GM15510 (cell line): Measurements from ENCODE around the gene PLXDC2.

Experiments
- POLR2A ChIP-seq: IDR thresholded peaks from 3 replicates; pipeline ENCODE4 v1.6.1; 2011; ENCODE audit warnings: borderline replicate concordance; ENCODE audit not compliant: insufficient read length; ENCODE audit errors: extremely low read depth

PLXDC2 gene

DNA sequence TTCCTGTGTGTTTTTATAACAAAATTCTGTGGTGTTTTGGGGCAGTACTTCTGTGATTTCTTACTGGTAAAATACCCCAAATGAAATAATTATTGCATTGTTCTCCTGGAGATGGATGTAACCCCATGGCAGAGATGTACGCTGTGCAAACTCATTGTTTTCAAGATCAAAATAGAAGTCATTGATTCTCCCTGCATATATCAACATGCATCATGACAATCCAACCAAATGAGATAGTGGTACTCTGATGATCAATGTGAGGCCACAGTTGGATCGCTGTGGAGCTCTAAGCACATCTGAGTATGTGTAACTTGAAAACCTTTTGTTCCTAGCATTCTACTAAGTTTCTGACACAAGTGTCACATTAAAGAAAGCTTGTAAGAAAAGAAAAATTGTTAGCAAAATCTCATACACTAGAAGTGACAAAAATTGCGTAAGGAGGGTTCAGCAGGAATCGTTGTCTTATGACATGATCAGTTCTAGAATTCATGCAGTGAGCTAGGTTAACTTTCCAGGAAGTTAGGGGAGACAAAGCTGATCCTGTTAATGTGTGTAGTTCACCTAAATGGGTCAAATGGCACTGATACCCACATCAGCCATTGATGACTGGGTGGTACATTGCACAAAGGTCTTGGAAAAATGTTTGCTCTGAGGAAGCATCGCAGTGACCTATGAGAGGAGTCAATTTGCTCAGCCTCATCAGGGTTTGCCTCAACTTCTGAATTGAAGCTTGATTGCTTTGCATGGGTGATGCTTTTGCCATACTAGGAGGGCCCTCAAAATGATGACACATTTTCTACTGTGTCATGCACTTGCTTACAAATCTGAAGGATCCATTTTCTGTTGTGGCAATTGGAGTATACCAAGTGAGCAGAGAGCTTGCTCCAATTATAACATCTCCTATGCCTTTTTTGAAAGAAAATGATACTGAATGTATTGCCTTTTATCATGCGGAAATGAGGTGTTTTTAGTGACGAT is 145.1 kb downstream of the PLXDC2 start:
- TF ChIP-seq POLR2A = no peak

DNA sequence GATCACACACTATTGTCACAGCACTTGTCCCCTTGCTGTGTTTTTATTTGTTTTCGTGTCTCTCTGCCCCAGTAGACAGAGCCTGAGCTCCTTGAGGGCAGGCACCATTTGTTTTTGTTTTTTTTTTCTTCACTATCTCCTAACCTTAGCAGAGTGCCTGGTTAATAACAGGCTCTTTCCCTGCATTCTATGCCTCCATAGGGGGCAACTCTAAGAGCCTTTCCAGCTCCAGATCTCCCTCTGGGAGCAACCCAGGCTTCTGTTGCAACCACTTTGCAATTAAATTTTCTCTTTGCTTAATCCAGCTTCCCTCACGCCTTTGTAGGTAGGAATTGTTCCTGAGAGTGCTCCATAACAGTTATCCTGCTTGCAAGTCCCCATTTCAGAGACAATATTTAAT is 148.4 kb downstream of the PLXDC2 start:
- TF ChIP-seq POLR2A = no peak

DNA sequence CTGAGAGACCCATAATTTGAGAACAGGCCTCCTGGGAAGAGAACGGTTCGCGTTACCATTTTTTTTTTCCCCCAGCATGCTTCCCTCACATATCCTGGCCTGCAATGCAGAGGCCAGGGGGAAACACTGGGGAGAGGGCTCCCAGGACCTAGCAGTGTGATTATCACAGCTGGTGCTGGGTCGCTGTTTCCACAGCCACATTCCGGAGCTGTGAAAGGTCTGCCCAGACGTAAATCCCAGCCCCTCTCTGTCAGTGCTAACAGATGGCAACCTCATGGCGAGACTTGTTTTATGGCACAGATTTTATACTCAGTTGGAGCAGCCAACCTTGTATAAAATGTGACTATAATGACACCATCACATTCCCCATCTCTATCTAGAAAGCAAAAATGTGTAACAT is 150.5 kb downstream of the PLXDC2 start:
- TF ChIP-seq POLR2A = no peak

DNA sequence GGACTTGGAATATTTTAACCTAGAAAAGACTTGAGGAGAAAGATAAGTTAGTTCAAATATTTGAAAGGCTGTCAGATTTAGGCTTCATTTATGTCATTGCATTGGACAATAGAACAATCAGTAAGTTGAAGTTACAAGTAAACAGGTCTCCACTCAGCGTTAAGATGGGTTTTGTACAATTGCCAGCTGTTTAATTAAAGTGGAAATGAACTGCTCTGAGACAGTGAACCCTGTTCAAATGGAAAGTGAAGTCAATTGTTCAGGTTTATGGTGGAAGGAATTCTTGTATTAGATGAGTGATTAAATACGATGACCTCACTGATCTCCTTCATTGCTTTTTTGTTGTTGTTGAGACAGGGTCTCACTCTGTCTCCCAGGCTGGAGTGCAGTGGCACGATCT is 151.7 kb downstream of the PLXDC2 start:
- no peak for TF ChIP-seq POLR2A

DNA sequence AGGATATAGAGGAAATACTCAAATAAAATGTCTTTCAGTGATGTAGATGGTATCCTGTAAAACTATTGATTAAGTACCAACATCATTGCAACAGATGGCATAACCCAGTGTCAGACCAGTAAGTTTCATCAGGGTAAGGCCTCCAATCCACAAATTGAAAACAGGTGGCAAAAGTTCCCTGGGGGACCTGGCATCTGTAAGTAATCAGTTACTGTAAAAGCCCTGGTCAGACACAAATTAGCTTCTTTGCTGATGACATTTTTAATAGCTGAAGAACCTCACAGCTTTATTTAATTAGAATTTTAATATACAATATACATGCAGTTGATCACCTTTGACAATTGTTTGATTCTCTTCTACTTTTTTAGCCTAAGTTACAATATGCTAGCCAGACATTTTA is 152.5 kb downstream of the PLXDC2 start:
- TF ChIP-seq POLR2A = no peak

DNA sequence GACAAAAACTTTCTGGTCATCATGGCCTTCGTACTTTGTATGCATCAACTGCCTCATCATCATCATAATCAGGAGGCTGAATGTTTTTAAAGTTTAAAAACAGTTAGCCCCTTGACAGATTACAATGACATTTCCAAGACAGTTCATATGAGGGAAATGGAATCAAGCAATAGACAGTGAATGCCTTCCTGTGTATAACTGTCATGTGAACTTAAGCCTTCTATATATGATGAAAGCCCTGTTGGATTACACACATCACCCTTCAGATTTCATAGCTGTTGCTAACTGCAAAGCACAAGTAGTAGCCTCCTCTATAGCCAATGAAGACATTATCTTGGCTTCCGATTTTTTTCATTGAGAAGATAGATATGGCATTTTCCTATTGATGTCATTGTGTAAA is 154.0 kb downstream of the PLXDC2 start:
- TF ChIP-seq POLR2A = no peak

DNA sequence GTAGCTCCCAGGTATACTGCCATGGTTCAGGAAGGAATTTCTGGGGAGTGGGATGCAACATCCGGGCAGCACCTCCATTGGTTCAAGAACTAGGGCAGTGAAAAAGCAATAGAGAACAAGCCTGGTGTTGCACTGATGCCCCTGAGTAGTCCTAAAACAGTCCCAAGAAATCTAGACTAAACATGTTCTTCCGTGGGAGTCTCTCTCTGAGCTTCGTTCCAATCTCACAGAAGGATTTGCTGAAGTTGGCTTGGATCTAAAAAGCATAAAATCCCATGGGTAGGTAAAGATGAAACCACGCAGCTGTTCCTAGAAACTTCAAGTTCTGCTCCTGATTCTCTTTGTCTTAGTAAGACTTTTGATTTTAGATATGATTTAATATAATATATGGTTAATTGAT is 154.5 kb downstream of the PLXDC2 start:
- TF ChIP-seq POLR2A = no peak

DNA sequence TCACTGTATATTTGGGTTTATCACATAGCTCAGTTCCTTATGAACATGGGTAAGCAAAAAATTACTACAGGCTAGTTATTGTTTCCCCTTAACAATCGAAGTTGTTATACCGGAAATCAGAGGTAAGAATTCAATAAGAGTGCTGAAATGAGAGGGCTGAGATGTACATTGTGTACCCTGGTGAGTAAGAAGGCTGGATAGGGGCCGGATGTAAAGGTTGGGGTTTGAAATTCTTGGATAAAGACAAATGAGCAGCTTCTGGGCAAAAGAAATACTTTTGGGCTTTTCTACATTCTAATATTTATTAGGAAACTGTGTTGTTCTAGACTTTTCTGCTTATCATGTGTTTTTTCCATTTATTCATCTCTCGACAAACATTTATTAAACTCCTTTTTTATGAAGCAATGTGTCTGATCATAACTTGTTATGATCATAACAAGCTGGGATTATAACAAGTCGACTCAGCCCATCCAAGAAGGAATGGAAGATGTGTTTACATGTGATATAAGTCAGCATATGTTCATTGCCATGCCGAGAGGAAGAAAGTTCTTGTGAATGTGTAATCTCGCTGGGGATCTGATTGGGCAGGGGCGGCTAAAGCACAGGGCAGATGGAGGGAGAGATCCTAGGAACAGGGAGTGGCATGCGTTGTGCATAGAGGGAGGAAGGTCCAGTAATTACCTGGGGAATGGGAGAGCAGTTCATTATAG is 155.3 kb downstream of the PLXDC2 start:
- no peak for TF ChIP-seq POLR2A

DNA sequence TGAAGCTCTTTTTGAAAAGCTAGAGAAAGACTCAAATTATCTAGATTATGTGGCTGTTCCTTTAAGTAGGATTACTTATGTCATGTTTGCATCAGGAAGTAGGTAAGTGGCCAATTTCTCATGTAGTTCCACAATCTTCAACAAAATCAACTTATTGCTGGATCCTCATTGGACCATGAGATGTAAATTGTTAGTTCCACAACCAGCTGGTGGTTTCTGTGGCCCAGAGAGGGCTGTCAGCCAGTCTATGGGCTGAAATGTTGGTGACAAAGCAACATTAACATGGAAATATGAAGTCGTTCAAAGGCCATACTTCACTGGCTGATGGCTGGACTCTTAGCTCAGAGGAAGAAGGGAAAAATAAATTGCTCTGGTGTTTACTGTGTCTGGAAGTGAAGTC is 157.9 kb downstream of the PLXDC2 start:
- TF ChIP-seq POLR2A = no peak

DNA sequence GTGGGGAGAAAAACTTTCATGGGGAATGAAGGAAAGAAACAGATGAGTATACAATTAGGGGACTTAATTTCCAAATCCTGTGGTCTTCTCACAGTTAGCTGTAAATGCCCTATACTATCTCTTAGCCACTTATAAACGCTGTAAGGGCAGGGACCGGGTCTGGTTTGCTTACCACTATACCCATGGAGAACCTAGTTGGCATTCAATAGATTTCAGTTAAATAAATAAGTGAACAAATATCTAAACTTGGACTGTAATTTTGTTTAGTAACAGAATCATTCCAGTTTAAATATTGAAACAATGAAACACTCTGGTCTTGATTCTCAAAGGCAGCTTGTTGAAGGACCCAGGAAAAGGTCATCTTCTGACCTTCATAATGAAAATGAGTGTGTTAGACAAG is 158.3 kb downstream of the PLXDC2 start:
- no peak for TF ChIP-seq POLR2A

DNA sequence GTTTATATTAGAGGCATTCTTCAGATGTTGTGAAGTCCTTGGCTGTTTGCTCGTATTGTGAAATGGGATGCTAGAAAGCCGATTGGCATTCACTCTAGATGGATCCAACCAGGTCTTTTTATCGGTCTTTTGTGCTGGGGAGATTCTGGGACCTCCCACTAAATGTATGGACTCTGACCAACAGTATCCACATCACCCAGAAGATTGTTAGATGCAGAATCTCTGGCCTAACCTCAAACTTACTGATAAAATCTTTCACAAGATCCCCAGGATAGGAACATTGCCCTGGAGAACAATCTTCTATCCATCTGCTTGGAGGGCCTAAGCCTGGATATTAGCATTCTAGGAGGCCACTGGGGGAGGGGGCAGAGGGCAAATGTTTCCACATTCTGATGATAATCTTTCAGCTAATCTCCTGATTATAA is 160.9 kb downstream of the PLXDC2 start:
- TF ChIP-seq POLR2A = no peak

DNA sequence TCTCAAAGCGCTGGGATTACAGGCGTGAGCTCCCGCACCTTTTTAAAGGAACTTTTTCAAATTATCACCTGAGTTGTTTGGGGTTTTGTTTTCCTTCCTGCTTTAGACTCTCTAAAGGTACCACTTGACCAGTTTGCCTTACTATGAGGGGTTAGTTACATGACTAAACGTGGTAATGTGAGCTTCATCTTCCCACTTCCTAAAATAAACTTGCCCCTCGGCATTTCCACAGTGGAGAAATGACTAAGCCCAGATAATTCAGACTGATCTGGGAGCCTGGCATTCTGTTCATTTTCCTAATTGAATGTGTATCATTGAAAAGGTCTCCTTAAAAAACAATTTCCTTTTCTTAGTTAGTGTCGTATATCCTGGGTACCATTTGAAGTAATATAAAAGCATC is 163.4 kb downstream of the PLXDC2 start:
- no peak for TF ChIP-seq POLR2A

DNA sequence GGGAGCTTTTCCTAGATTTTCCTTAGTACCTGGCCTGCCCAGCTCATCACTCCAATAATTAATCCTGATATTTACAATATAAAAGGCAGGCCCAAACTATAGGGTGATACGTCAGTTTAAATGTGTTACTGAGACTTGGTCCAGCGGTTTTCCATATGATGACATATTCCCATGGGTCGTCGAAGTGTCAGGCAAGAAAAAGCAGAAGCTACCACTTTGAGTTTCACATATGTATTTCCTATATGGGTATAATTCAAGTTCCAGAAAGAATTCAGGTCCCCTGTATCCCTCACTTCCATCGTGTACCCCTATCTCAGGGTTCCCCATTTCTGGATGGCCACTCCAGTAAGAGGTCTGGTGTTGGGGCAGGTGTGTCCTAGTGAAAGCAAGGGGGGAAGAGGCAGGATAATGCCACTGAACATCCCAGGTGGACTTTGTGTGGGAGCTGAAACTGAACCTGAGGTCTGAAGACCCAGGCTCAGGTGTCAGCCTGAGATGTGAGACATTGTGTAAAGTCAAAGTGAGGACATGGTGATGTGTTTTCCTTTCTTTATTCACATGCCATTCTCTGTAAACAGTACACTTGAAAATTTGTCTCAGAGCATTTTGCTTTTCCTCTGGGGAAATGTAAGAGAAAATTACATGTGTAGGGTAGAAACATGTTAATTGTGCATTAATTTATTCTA is 167.8 kb downstream of the PLXDC2 start:
- TF ChIP-seq POLR2A = no peak

DNA sequence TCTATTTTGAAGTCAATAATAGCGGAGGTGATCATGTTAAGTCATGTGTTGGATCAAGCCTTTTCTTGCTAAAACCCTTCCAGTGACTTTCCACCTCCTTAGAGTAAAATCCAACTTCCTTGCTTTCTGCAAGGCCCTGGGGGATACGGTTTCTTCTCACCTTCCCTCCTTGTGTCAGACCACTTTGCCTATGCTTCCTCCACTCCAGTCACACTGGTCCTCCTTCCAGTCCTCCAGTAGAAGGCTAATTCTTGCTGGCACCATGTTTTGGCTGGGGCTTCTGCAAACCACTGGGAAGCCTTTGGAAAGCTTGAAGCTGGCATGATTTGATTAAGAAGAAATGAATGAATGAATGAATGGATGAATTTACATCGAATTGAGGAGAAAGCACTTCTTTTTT is 169.5 kb downstream of the PLXDC2 start:
- no peak for TF ChIP-seq POLR2A

DNA sequence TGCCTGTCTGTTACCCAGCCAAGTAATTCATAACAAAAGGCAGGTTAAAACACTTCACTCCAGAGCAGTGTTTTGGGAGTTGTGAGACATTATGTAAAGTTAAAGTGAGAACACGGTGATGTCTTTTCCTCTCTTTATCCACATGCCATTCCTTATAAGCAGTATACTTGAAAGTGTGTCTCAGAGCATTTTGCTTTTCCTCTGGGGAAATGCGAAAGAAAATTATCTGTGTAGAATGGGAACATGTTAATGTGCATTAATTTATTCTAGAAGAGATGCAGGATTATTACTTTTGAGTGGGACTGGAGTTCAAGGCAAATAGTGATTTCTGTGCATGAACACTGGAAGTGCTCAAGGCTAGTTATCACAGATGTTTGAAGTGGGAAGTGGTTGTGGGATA is 170.4 kb downstream of the PLXDC2 start:
- no peak for TF ChIP-seq POLR2A

DNA sequence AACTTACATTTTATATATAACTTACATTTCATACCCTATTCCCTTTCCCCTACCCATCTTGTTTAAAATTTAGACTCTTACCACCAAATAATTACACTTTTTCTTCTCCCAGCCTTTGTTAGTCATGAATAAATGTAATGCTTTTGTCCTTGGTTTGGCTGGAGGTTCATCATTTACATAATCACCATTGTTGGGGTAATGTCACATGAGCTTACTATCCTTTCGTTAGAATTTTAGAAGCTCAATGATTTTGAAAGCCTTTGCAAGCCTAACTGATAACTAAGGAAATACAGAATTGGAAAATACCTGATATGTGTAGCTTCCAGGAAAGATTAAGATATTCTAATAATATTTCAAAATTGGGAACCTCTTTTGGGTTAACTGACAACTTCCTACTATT is 171.7 kb downstream of the PLXDC2 start:
- no peak for TF ChIP-seq POLR2A

DNA sequence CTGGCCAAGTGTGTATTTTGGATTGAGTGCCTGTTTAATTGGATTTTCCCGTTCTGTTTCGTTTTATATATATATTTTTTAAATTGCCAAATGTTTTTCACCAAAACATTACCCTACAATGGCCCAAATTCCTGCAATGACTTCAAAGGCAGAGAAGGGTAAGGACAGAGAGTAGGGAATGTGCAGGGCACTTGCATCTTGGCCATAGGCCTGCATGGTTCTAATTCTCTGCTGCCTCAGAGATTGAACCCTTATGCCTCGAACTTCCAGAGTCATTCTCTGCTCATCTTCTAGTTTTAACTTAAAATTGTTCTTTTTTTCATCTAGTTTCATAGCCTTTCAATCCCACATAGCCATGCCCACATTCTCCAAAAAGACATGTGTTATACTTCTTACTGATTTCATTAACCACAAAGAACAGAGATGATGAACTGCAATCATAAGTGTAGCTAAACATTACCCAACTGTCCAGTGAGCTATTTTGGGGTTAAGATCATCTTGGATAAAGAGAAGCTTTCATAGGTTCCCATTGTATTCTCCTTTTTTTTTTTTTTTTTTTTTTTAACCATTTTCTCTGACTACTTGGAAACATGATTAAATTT is 177.6 kb downstream of the PLXDC2 start:
- TF ChIP-seq POLR2A = no peak
